Measurements from ENCODE around the gene SYT12. TPM values are rescaled to one million over a fixed set of nuclear protein-coding genes. Genes with fewer than 3 reads are reported as not detected.

SYT12 gene
- total RNA-seq, 2 donors from 2014 or later, result 3.2 to 16.9 TPM

DNA sequence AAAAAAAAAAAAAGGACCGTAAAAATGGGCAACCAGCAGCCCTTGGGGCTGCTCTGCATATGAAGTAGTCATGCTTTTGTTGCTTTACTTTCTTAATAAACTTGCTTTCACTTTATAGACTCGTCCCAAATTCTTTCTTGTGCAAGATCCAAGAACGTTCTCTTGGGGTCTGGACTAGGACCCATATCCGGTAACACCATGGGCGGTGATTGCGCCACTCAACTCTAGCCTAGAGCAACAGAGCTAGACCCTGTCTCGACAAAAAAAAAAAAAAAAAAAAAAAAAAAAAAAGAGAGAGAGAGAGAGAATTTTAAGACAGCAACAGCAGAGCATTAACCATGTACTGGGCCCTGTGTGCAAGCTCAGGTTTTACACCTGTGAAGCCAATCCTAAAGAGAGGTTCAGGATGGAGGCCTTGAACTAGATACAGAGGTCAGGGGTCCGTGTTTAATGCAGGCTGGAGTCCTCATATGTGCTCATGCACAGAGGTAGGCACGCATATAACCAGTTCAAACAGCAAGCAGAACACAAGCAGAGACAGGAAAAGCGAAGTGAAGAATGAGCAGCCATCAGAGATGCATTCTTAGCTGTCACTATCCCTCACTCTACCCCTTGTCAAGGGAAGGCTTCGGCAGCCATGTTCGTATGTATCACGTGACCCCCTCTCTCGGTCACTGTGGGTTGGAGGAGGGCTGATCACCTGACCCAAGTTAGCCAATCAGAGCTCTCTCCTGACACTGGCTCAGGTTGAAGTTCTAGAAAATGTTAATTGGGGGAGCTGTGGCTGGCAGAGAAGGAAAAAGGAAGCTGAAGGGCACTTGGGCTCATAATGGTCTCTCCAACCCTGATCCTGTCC, 16.7 kb upstream of the SYT12 start:
- Histone ChIP-seq H3K9me3 (no peaks in the 10 kb centered on the region), H3K4me1 (ENCODE audit: control insufficient read depth in 1 of 2, low read depth in 2 of 2) (no peaks in the 10 kb centered on the region), H3K4me3 (no peak overlapping the region), H3K27ac (no peak overlapping the region), H3K27me3 (replicated peaks; ENCODE audit: insufficient read depth) (no peaks in the 10 kb centered on the region), H3K36me3 (no peaks in the 10 kb centered on the region)
- ATAC-seq (ENCODE audit: insufficient number of reproducible peaks, low FRiP score, low read depth), result no peak
- DNase-seq (ENCODE audit: low spot score), result no peak
- no peak for TF ChIP-seq CTCF (IDR thresholded peaks at IDR 0.05)

DNA sequence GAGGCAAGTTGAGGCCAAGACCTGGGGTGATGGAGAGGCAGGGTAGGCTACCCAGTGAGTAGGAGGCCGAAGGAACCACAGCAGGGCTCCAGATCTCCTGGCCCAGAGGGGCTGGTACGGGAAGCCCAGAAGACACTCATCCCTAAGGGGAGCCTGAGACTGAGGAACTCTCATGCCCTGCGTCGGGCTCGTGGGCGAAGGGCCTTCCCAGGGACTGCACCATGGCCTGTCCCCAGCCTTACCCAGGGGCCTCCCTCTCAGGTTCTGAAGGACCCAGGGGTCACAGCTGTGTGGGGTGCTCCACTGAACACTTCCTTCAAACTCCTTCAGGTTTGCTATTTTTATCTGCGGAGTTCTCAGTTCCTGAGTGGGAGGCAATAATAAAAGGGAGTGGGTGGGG, 15.8 kb upstream of the SYT12 start:
- H3K36me3 ChIP-seq, result no peaks in the 10 kb centered on the region
- no peak overlapping the region for H3K27ac ChIP-seq
- TF ChIP-seq CTCF (IDR thresholded peaks at IDR 0.05), result no peak
- no peaks in the 10 kb centered on the region for H3K4me1 ChIP-seq (ENCODE audit: control insufficient read depth in 1 of 2, low read depth in 2 of 2)
- H3K4me3 ChIP-seq, result no peak overlapping the region
- DNase-seq (ENCODE audit: low spot score) (no peak), ATAC-seq (ENCODE audit: insufficient number of reproducible peaks, low FRiP score, low read depth) (no peak)
- H3K9me3 ChIP-seq, result no peaks in the 10 kb centered on the region
- H3K27me3 ChIP-seq (replicated peaks; ENCODE audit: insufficient read depth), result no peaks in the 10 kb centered on the region

GRCh38 chr11:67010296-67010905, 12.5 kb upstream of the SYT12 start:
- TF ChIP-seq CTCF (IDR thresholded peaks at IDR 0.05), result no peak

DNA sequence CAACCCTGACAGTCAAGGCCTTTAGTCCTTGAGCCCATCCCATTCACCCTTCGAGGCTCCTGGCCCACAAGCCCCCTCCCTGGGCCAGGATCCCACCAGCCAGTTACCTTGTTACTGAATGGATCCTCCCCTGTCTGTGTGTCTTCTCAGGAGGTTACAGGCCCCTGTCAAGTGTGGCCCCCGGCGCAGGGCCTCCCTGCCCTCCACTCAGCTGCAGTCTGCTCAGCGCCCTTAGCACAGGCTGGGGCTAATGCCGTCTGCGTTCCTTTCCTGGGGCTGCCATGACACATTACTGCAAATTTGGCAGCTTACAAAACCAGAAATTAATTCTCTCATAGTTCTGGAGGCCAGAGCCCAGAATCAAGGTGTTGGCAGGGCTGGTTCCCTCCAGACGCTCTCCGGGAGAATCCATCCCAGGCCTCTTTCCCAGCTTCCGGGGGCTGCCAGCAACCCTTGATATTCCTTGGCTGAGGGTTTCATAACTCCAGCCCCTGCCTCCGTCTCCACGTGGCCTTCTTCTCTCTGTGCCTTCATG, 9.4 kb upstream of the SYT12 start:
- Histone ChIP-seq H3K27ac (no peak overlapping the region), H3K4me3 (no peak overlapping the region), H3K36me3 (no peaks in the 10 kb centered on the region), H3K9me3 (no peaks in the 10 kb centered on the region), H3K4me1 (ENCODE audit: control insufficient read depth in 1 of 2, low read depth in 2 of 2) (no peaks in the 10 kb centered on the region), H3K27me3 (replicated peaks; ENCODE audit: insufficient read depth) (no peaks in the 10 kb centered on the region)
- DNase-seq (ENCODE audit: low spot score) (no peak), ATAC-seq (ENCODE audit: insufficient number of reproducible peaks, low FRiP score, low read depth) (no peak)
- no peak for TF ChIP-seq CTCF (IDR thresholded peaks at IDR 0.05)

More at GRCh38 chr11:67010296-67010905, 12.5 kb upstream of the SYT12 start:
- DNase-seq (ENCODE audit: low spot score) (no peak), ATAC-seq (ENCODE audit: insufficient number of reproducible peaks, low FRiP score, low read depth) (no peak)
- Histone ChIP-seq H3K4me3 (no peak overlapping the region), H3K27ac (no peak overlapping the region), H3K27me3 (replicated peaks; ENCODE audit: insufficient read depth) (no peaks in the 10 kb centered on the region), H3K4me1 (ENCODE audit: control insufficient read depth in 1 of 2, low read depth in 2 of 2) (no peaks in the 10 kb centered on the region), H3K36me3 (no peaks in the 10 kb centered on the region), H3K9me3 (no peaks in the 10 kb centered on the region)

- no peaks in the 10 kb centered on the region for H3K9me3 ChIP-seq
- H3K4me3 ChIP-seq, result no peak overlapping the region
- H3K4me1 ChIP-seq (ENCODE audit: control insufficient read depth in 1 of 2, low read depth in 2 of 2), result no peaks in the 10 kb centered on the region
- H3K27ac ChIP-seq, result no peak overlapping the region
- H3K27me3 ChIP-seq (replicated peaks; ENCODE audit: insufficient read depth), result no peaks in the 10 kb centered on the region
- DNase-seq (ENCODE audit: low spot score) (no peak), ATAC-seq (ENCODE audit: insufficient number of reproducible peaks, low FRiP score, low read depth) (no peak)
- TF ChIP-seq CTCF (IDR thresholded peaks at IDR 0.05), result no peak
- no peaks in the 10 kb centered on the region for H3K36me3 ChIP-seq
Measured at GRCh38 chr11:67014343-67014742, 8.6 kb upstream of the SYT12 start.

Measured in thoracic aorta (tissue), 2 donors.